Ovary (tissue), 9 donors: ENCODE measurements around the gene PHEX. TPM values are rescaled to one million over a fixed set of nuclear protein-coding genes. Genes with fewer than 3 reads are reported as not detected.

ENCODE experiments used
- DNase-seq, 5 donors: peaks; one replicate each; pipeline ENCODE4 v3.0.0-alpha.2; 2019 to 2020
- H3K27ac ChIP-seq, 2 donors: fragments of 200-600 bp; one replicate each; pipeline versions ENCODE4 v1.5.1 to v1.8.0; 2019 to 2022
- H3K27me3 ChIP-seq: fragments of 200-600 bp; one replicate; pipeline ENCODE4 v1.8.0; 2022
- H3K36me3 ChIP-seq: fragments of 200-600 bp; sonication (generic); one replicate; pipeline ENCODE4 v1.5.1; 2019
- H3K4me1 ChIP-seq: one replicate; pipeline ENCODE4 v1.8.1; 2013; ENCODE audit warnings: mild to moderate bottlenecking, moderate library complexity; ENCODE audit not compliant: insufficient read depth
- H3K4me3 ChIP-seq: fragments of 200-600 bp; sonication (generic); one replicate; pipeline ENCODE4 v1.5.1; 2017
- H3K9me3 ChIP-seq, 2 donors: fragments of 200-600 bp in 1 of 2; sonication (generic) in 1 of 2; one replicate each; pipeline versions ENCODE4 v1.5.1 to v1.8.1; 2013 to 2019; ENCODE audit warnings: mild to moderate bottlenecking in 1 of 2, moderate library complexity in 1 of 2
- CTCF ChIP-seq, 3 donors: fragments of 450-650 bp in 2 of 3; fragments of 200-600 bp in 1 of 3; IDR thresholded peaks; one replicate each; pipeline versions ENCODE4 v1.5.1 to v1.8.0; 2016 to 2022; ENCODE audit warnings: antibody characterized with exemption in 3 of 3, mild to moderate bottlenecking in 1 of 3
- EP300 ChIP-seq: sonication (generic); formaldehyde crosslinking; IDR thresholded peaks from one replicate; pipeline ENCODE4 v1.6.1; 2017; ENCODE audit warnings: antibody characterized with exemption
- POLR2A ChIP-seq: fragments of 450-650 bp; IDR thresholded peaks from one replicate; pipeline ENCODE4 v1.6.1; 2017; ENCODE audit warnings: antibody characterized with exemption, mild to moderate bottlenecking, moderate library complexity
- whole genome bisulfite sequencing, 3 donors: extraction: QIAGEN DNeasy Blood & Tissue Kit in 1 of 3; methylation state at CpG; one replicate each; pipeline versions ENCODE4 v1.1.5 to v1.1.7; 2013 to 2017; 5-methylcytosine and 5-hydroxymethylcytosine counted together
- intact Hi-C, 4 donors: fragments of 100-400 bp; cut with DNase I; formaldehyde crosslinking; loops; one replicate each; pipeline versions ENCODE4 v1.11.0 to v1.15.1; 2022 to 2023
- polyA plus RNA-seq, 2 donors: library from polyadenylated mRNA; stranded (reverse); fragments of 200-250 nt in 1 of 2; fragments of 350-450 nt in 1 of 2; fragmentation: Illumina TruSeq in 1 of 2; extraction: RNeasy Lipid Tissue Mini Kit (QIAGEN cat#74804) in 1 of 2; gene quantifications; one replicate each; pipeline ENCODE4 v1.2.3, GENCODE V29; 2013 to 2014
- total RNA-seq, 7 donors: library from RNA; depleted of rRNA in 2 of 7; stranded (reverse); fragments of >200 nt in 2 of 7; fragmentation: NEBNext Ultra II Directional in 3 of 7; extraction: Animal tissue kit (Norgen Biotek cat#: 25700) in 3 of 7; gene quantifications; one replicate each; pipeline versions ENCODE4 v1.1.0 to v1.2.4, GENCODE V29; 2016 to 2023
- donor health status: DM: no; HTN: no; CAD: no; lungs with moderate emphysema.
- donor health status: DM: no; HTN: no; CAD: no.
- donor health status: Bipolar disorder and iron deficiency.
- donor health status: DM: yes; HTN: yes; CAD: no.
- donor health status: DM: no; HTN: no; CAD: no.
- donor health status: DM: yes; HTN: yes; CAD: no.

PHEX gene
- total and polyA plus RNA-seq, 9 donors, result 0.46 to 18.9 (median 1.1) TPM

GRCh38 chrX:22148565-22148964, 116.4 kb downstream of the PHEX start:
- Histone ChIP-seq H3K9me3 (no peaks in the 10 kb centered on the region), H3K27ac (no peak overlapping the region), H3K27me3 (no peaks in the 10 kb centered on the region), H3K4me1 (no peaks in the 10 kb centered on the region), H3K4me3 (no peak overlapping the region), H3K36me3 (no peaks in the 10 kb centered on the region)
- no peak for DNase-seq
- TF ChIP-seq POLR2A (no peak), CTCF (IDR thresholded peaks at IDR 0.05) (no peak), EP300 (no peak)
- 53 to 81% (median 65%) methylated on average over 2 of the region's 2 CpGs for WGBS, 3 donors
- intact Hi-C loops, result no loop called here

GRCh38 chrX:22150371-22150770, 118.2 kb downstream of the PHEX start:
- WGBS, 3 donors, result 39 to 62% (median 41%) methylated on average over 3 of the region's 3 CpGs

GRCh38 chrX:22155126-22155525, 123.0 kb downstream of the PHEX start:
- WGBS, 3 donors, result 77 to 84% (median 77%) methylated on average over 6 of the region's 6 CpGs
- Histone ChIP-seq H3K4me1 (no peaks in the 10 kb centered on the region), H3K27me3 (no peaks in the 10 kb centered on the region), H3K36me3 (no peaks in the 10 kb centered on the region), H3K9me3 (no peaks in the 10 kb centered on the region), H3K4me3 (no peak overlapping the region), H3K27ac (no peak overlapping the region)
- DNase-seq, result no peak
- no peak for TF ChIP-seq CTCF (IDR thresholded peaks at IDR 0.05)
- intact Hi-C loops, result no loop called here

More at GRCh38 chrX:22150371-22150770, 118.2 kb downstream of the PHEX start:
- intact Hi-C loops, result no loop called here
- H3K4me3 ChIP-seq, result no peak overlapping the region
- H3K36me3 ChIP-seq, result no peaks in the 10 kb centered on the region
- no peaks in the 10 kb centered on the region for H3K4me1 ChIP-seq
- no peak overlapping the region for H3K27ac ChIP-seq
- no peak for DNase-seq
- H3K9me3 ChIP-seq, result no peaks in the 10 kb centered on the region
- no peaks in the 10 kb centered on the region for H3K27me3 ChIP-seq
- TF ChIP-seq EP300 (no peak), CTCF (IDR thresholded peaks at IDR 0.05) (no peak), POLR2A (no peak)

GRCh38 chrX:22159071-22159470, 126.9 kb downstream of the PHEX start:
- WGBS, 3 donors, result 64 to 78% (median 76%) methylated on average over 5 of the region's 5 CpGs
- intact Hi-C loops, result no loop called here
- Histone ChIP-seq H3K27me3 (no peaks in the 10 kb centered on the region), H3K27ac (no peak overlapping the region), H3K36me3 (no peaks in the 10 kb centered on the region), H3K4me1 (no peaks in the 10 kb centered on the region), H3K9me3 (no peaks in the 10 kb centered on the region), H3K4me3 (no peak overlapping the region)
- no peak for DNase-seq
- TF ChIP-seq EP300 (no peak), POLR2A (no peak), CTCF (IDR thresholded peaks at IDR 0.05) (no peak)

- H3K27ac ChIP-seq, result no peak overlapping the region
- no peaks in the 10 kb centered on the region for H3K4me1 ChIP-seq
- H3K36me3 ChIP-seq, result no peaks in the 10 kb centered on the region
- no peaks in the 10 kb centered on the region for H3K9me3 ChIP-seq
- DNase-seq, result no peak
- intact Hi-C loops, result no loop called here
- TF ChIP-seq POLR2A (no peak), CTCF (IDR thresholded peaks at IDR 0.05) (no peak), EP300 (no peak)
- 73 to 83% (median 80%) methylated on average over 3 of the region's 3 CpGs for WGBS, 3 donors
- H3K4me3 ChIP-seq, result no peak overlapping the region
- H3K27me3 ChIP-seq, result no peaks in the 10 kb centered on the region
Observed at GRCh38 chrX:22163326-22163725, 131.2 kb downstream of the PHEX start.
